Lower lobe of right lung (tissue), 2 donors: ENCODE results near the gene PRDM10. TPM values are rescaled to one million over a fixed set of nuclear protein-coding genes. Genes with fewer than 3 reads are reported as not detected.

ENCODE experiments used
- ATAC-seq, 2 donors: fragments of 200-7000 bp; cut with Tn5 transposase; one replicate each; pipeline ENCODE4 v1.9.1; 2020 to 2022; ENCODE audit warnings: mild to moderate bottlenecking in 2 of 2, moderate library complexity in 2 of 2
- DNase-seq: peaks from one replicate; pipeline ENCODE4 v3.0.0-alpha.2; 2020
- H3K27ac ChIP-seq: fragments of 200-600 bp; one replicate; pipeline ENCODE4 v1.8.0; 2022
- H3K27me3 ChIP-seq: fragments of 200-600 bp; one replicate; pipeline ENCODE4 v1.8.0; 2022; ENCODE audit warnings: low read depth
- H3K36me3 ChIP-seq: fragments of 200-600 bp; one replicate; pipeline ENCODE4 v1.8.0; 2022; ENCODE audit warnings: mild to moderate bottlenecking
- H3K4me1 ChIP-seq: fragments of 200-600 bp; one replicate; pipeline ENCODE4 v1.8.0; 2022
- H3K4me3 ChIP-seq: fragments of 200-600 bp; one replicate; pipeline ENCODE4 v1.8.0; 2022; ENCODE audit warnings: mild to moderate bottlenecking
- H3K9me3 ChIP-seq: fragments of 200-600 bp; one replicate; pipeline ENCODE4 v1.8.0; 2022
- intact Hi-C: fragments of 100-400 bp; cut with DNase I; formaldehyde crosslinking; loops from one replicate; pipeline ENCODE4 v1.11.0; 2022
- total RNA-seq: library from RNA; stranded (reverse); fragmentation: NEBNext Ultra II Directional; extraction: Animal tissue kit (Norgen Biotek cat#: 25700); gene quantifications from one replicate; pipeline ENCODE4 v1.2.1, GENCODE V29; 2021
- TF ChIP-seq, protein P1 (sequence below): fragments of 200-600 bp; IDR thresholded peaks from one replicate; pipeline ENCODE4 v1.8.0; 2022; ENCODE audit warnings: antibody characterized with exemption, mild to moderate bottlenecking
- donor health status: DM: no; HTN: yes; CAD: no; lungs with severe emphysema.

PRDM10 gene
- total RNA-seq, 1 donor from 2014 or later = 9.5 TPM

GRCh38 chr11:129911298-129911697, 91.3 kb downstream of the PRDM10 start:
- TF ChIP-seq, protein P1, sequence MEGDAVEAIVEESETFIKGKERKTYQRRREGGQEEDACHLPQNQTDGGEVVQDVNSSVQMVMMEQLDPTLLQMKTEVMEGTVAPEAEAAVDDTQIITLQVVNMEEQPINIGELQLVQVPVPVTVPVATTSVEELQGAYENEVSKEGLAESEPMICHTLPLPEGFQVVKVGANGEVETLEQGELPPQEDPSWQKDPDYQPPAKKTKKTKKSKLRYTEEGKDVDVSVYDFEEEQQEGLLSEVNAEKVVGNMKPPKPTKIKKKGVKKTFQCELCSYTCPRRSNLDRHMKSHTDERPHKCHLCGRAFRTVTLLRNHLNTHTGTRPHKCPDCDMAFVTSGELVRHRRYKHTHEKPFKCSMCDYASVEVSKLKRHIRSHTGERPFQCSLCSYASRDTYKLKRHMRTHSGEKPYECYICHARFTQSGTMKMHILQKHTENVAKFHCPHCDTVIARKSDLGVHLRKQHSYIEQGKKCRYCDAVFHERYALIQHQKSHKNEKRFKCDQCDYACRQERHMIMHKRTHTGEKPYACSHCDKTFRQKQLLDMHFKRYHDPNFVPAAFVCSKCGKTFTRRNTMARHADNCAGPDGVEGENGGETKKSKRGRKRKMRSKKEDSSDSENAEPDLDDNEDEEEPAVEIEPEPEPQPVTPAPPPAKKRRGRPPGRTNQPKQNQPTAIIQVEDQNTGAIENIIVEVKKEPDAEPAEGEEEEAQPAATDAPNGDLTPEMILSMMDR = no peak
- Histone ChIP-seq H3K36me3 (peaks cover 70% of the 10 kb centered on the region), H3K9me3 (no peaks in the 10 kb centered on the region), H3K27ac (no peak overlapping the region), H3K4me3 (no peak overlapping the region), H3K4me1 (no peaks in the 10 kb centered on the region), H3K27me3 (no peaks in the 10 kb centered on the region)
- ATAC-seq = no peak
- intact Hi-C loops = no loop called here
- DNase-seq = no peak

DNA sequence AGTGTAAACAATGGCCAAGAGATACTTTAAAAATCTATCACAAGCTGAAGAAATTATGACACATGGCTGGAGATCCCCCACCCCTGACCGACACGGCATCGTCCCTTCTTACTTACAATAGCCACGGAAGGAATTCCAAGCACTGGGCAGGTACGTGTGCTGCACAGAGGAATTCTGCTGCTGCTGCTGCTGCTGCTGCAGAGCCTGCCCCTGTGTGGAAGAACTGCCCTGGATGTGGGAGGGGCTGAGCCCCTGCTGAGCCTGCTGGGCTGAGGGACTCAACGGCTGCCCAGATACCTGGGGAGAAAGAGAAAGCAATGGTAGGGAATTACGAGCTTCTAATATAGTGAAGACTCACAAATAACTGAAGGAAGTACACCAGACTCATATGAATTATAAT, 92.3 kb downstream of the PRDM10 start:
- TF ChIP-seq, protein P1 = no peak
- Histone ChIP-seq H3K36me3 (peaks cover 67% of the 10 kb centered on the region), H3K4me3 (no peak overlapping the region), H3K27ac (no peak overlapping the region), H3K4me1 (no peaks in the 10 kb centered on the region), H3K9me3 (no peaks in the 10 kb centered on the region), H3K27me3 (no peaks in the 10 kb centered on the region)
- no peak for DNase-seq
- peak; percentile 44 to 57 for ATAC-seq
- intact Hi-C loops = no loop called here

GRCh38 chr11:129905402-129905801, 97.2 kb downstream of the PRDM10 start:
- Histone ChIP-seq H3K9me3 (no peaks in the 10 kb centered on the region), H3K36me3 (peaks cover 61% of the 10 kb centered on the region), H3K4me3 (no peak overlapping the region), H3K4me1 (no peaks in the 10 kb centered on the region), H3K27ac (no peak overlapping the region), H3K27me3 (no peaks in the 10 kb centered on the region)
- ATAC-seq = no peak
- intact Hi-C loops = no loop called here
- TF ChIP-seq, protein P1 = no peak
- no peak for DNase-seq

GRCh38 chr11:129896062-129896461, 106.6 kb downstream of the PRDM10 start:
- Histone ChIP-seq H3K4me1 (peaks cover 10% of the 10 kb centered on the region), H3K4me3 (peak overlapping the region; percentile 99), H3K27ac (peak overlapping the region; percentile 85), H3K9me3 (no peaks in the 10 kb centered on the region), H3K27me3 (no peaks in the 10 kb centered on the region), H3K36me3 (peaks cover 20% of the 10 kb centered on the region)
- intact Hi-C loops = no loop called here
- TF ChIP-seq, protein P1 = no peak
- ATAC-seq (peak; percentile 37 to 41), DNase-seq (peak; percentile 57)

- ATAC-seq = peak; percentile 100
- peaks cover 10% of the 10 kb centered on the region for H3K4me1 ChIP-seq
- intact Hi-C loops = no loop called here
- H3K36me3 ChIP-seq = peaks cover 27% of the 10 kb centered on the region
- H3K27me3 ChIP-seq = no peaks in the 10 kb centered on the region
- peak within 1 kb of the TSS; percentile 85 for H3K27ac ChIP-seq
- TF ChIP-seq, protein P1 = no peak
- H3K4me3 ChIP-seq = peak within 1 kb of the TSS; percentile 99
- H3K9me3 ChIP-seq = no peaks in the 10 kb centered on the region
- DNase-seq = peak; percentile 90
These were observed 107.3 kb downstream of the PRDM10 start, which contains the start of gene NFRKB for GRCh38 chr11:129895126-129896041. Gene NFRKB, minus strand, starts transcription at chr11:129895578. Its CDS starts 2,729 bp downstream, at chr11:129892849.
